GM15510 (cell line): Measurements from ENCODE around the gene CRYZ.

Experiments used
- POLR2A ChIP-seq: IDR thresholded peaks from 3 replicates; pipeline ENCODE4 v1.6.1; 2011; ENCODE audit warnings: borderline replicate concordance; ENCODE audit not compliant: insufficient read length; ENCODE audit errors: extremely low read depth

Gene CRYZ

DNA sequence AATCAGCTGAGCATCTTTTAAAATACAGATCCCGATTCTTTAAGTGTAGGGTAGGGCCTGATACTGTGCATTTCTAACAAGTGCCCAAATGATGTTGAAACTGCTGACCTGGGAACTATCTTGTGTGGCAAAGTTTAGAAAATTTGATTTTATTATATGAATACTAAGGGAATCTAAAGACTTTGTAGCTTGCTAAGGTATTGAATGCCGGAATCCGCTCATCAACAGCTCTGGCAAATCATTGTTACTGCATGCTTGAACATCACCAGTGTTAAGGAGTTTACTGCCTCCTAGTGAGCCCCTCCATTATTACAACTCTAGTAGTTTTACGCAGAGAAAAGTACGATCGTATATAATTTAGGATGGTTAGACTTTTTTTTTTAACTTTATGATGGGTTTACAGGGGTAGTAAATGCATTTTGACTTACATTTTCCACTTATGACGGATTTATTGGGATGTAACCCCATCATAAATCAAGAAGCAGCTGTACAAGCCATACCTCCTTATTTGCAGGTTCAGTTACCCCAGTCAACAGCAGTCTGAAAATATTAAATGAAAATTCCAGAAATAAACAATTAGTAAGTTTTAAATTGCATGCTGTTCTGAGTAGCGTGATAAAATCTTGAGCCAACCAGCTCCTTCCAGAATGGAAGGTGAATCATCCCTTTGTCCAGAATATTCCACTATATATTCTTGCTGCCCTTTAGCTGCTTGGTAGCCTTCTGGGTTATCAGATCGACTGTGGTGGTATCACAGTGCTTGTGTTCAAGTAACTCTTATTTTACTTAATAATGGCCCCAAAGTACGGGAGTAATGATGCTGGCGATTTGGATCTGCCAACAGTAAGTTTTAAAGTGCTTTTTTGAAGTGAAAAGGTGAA, 994 bp upstream of the CRYZ start:
- no peak for TF ChIP-seq POLR2A

- no peak for TF ChIP-seq POLR2A
Observed at GRCh38 chr1:74731399-74732052, 1.3 kb downstream of the CRYZ start.

- no peak for TF ChIP-seq POLR2A
Observed at GRCh38 chr1:74729741-74730478, 2.9 kb downstream of the CRYZ start.

- TF ChIP-seq POLR2A = no peak
Observed at GRCh38 chr1:74728736-74729135, 4.1 kb downstream of the CRYZ start.

DNA sequence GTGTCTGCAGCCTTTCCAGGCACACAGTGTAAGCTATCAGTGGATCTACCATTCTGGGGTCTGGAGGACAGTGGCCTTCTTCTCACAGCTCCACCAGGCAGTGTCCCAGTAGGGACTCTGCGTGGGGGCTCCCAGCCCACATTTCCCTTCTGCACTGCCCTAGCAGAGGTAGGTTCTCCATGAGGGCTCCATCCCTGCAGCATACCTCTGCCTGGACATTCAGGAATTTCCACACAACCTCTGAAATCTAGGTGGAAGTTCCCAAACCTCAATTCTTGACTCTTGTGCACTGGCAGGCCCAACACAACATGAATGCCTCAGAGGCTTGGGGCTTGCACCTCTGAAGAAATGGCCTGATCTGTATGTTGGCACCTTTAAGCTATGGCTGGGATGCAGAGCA, 6.8 kb downstream of the CRYZ start:
- TF ChIP-seq POLR2A = no peak

GRCh38 chr1:74717626-74718025, 15.2 kb downstream of the CRYZ start:
- TF ChIP-seq POLR2A = no peak

DNA sequence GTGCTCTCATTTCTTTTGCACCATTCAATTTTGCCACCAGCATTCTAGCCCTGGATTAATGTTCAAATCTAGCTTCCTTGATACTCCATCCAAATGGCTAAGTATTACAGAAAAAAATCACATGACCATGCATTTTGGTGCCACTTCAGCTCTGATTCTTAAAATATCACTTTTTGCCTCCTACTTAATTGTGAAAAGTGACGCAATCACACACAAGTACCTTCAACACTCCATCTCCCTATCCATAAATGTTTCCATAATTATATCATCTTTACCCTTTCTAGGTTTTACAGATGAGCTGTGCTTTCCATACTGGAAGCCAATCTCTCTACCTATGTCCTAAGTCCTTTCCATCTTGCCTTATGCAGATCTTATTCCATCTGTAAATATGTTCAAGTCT, 16.0 kb downstream of the CRYZ start:
- TF ChIP-seq POLR2A = no peak

GRCh38 chr1:74715806-74716205, 17.0 kb downstream of the CRYZ start:
- no peak for TF ChIP-seq POLR2A

DNA sequence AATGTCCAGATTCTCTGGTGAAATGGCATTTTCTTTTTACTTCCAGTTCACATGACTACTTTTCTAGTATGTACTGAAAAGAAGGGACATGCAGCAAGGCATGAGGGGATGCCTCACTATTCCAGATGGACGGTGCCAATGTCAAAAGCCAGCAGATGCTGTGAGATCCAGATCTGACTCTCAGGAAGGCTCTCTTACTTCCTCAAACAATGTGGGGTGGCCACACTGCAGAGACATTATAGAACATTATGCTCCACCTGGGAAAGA, 17.7 kb downstream of the CRYZ start:
- no peak for TF ChIP-seq POLR2A

DNA sequence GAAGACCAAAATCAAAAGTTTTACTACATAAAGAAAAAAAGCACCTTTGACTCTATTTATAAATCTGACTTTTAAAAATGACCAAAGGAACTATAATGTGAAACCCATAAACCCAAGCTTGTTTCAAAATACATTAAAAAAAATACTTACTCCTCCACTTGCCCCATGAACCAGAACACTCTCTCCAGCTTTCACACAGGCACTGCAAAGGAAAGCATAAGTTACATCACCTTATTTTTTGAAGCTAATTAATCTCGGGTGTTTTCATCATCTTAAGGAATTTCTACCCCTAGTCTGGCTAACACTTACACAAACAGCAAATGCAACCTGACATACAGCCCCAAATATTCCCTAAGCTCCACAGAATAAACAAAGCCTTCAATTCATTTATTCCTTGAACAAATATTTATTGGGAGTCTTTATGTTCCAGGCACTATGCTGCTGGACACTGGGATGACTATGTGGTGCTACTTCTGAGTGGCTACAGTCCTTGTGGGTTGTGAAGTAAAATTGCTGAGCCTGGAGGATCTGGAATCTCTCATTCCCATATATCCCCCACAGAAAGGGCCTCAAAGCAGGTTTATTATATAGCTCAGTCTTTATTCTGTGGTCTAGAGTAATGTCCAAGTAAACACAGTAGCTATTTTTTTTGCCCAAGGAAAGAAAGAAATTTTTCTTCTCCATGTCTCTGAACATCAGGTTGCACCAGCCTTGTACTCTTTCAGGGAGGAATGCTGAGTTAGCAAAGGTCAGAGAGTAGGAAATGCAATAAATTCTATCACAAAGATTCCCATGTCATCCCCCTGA, 18.2 kb downstream of the CRYZ start:
- TF ChIP-seq POLR2A = no peak

GRCh38 chr1:74713849-74714248, 19.0 kb downstream of the CRYZ start:
- no peak for TF ChIP-seq POLR2A

DNA sequence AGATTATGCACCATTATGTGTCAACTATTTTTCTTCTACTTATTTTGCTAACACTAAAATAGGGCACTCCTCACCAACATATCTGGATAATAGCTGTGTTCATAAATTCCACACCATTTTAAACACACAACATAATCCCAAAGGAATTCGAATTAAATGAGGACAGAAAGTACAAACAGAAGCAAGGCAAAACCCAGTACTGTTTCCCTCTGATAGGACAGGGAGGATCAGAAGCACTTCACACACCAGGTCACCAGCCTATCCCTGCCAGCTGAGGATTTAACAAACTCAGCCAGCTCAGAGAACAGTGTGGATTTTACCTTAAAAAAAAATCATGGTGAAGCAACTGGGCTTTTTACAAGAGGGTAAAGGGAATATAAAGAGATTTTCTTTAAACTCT, 20.0 kb downstream of the CRYZ start:
- TF ChIP-seq POLR2A = no peak

GRCh38 chr1:74703386-74704182, 29.3 kb downstream of the CRYZ start:
- no peak for TF ChIP-seq POLR2A

DNA sequence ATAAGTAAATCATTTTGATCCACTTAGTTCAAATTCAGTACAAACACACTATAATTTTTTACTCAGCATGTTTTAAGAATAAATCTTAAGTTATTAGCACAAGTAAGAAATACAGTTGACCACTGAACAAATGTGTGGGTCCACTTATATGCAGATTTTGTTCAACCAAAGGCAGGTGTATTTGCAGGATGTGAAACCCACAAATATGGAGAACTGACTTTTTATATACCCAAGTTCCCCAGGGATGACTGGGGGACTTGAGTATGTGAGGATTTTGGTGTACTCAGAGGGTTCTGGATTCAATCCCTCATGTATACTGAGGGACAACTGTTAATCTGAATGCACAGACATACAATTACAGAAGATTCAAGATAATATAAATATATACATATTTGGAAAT, 33.5 kb downstream of the CRYZ start:
- TF ChIP-seq POLR2A = no peak
